HepG2 (cell line): ENCODE results near the gene BABAM2.
A peak's percentile ranks its signal among the peaks of the same experiment; 100 is the strongest.

Experiments used
- HDAC6 ChIP-seq: fragments of 200-600 bp; sonication (generic); IDR thresholded peaks from 2 replicates; pipeline ENCODE4 v1.7.0; 2017; ENCODE audit warnings: mild to moderate bottlenecking, antibody characterized with exemption, low read length, low read depth
- JUND ChIP-seq: sonication (generic); formaldehyde crosslinking; IDR thresholded peaks from 2 replicates; pipeline ENCODE4 v1.8.0; 2022; ENCODE audit warnings: mild to moderate bottlenecking, missing genetic modification reagents
- MATR3 ChIP-seq: sonication (generic); formaldehyde crosslinking; IDR thresholded peaks from 2 replicates; pipeline ENCODE4 v1.4.0; 2020; ENCODE audit warnings: missing genetic modification reagents
- MYNN ChIP-seq: sonication (generic); formaldehyde crosslinking; IDR thresholded peaks from 2 replicates; pipeline ENCODE4 v1.4.0; 2020; ENCODE audit warnings: mild to moderate bottlenecking, low read depth, missing genetic modification reagents
- NFE2L2 ChIP-seq: fragments of 150-350 bp; IDR thresholded peaks from 2 replicates; pipeline ENCODE4 v1.6.1; 2014; ENCODE audit warnings: low read length
- RAD21 ChIP-seq: fragments of 450-650 bp; formaldehyde crosslinking; IDR thresholded peaks from 2 replicates; pipeline ENCODE4 v1.5.0; 2020; ENCODE audit warnings: mild to moderate bottlenecking
- RBAK ChIP-seq: sonication (generic); formaldehyde crosslinking; IDR thresholded peaks from 2 replicates; pipeline ENCODE4 v1.5.1; 2020; ENCODE audit warnings: mild to moderate bottlenecking, missing genetic modification reagents
- SATB2 ChIP-seq: sonication (generic); formaldehyde crosslinking; IDR thresholded peaks from 2 replicates; pipeline ENCODE4 v1.5.0; 2020; ENCODE audit warnings: missing genetic modification reagents
- ZNF232 ChIP-seq: sonication (generic); formaldehyde crosslinking; IDR thresholded peaks from 2 replicates; pipeline ENCODE4 v1.4.0; 2020; ENCODE audit warnings: missing genetic modification reagents, borderline replicate concordance
- TF ChIP-seq, protein P1 (sequence below): sonication (generic); formaldehyde crosslinking; IDR thresholded peaks from 2 replicates; pipeline ENCODE4 v1.5.0; 2020; ENCODE audit warnings: mild to moderate bottlenecking, missing genetic modification reagents, moderate library complexity
- TF ChIP-seq, protein P2 (sequence below): sonication (generic); formaldehyde crosslinking; IDR thresholded peaks from 2 replicates; pipeline ENCODE4 v1.8.1; 2023; ENCODE audit warnings: mild to moderate bottlenecking, missing genetic modification reagents, borderline replicate concordance
- TF ChIP-seq, protein P3 (sequence below), 2 experiments: sonication (generic) in 1 of 2; formaldehyde crosslinking in 1 of 2; IDR thresholded peaks; 2 replicates each; pipeline versions ENCODE4 v1.5.1 to v1.6.1; 2011 to 2020; ENCODE audit warnings: borderline replicate concordance in 1 of 2, low read depth in 1 of 2, low read length in 1 of 2, mild to moderate bottlenecking in 1 of 2, missing genetic modification reagents in 1 of 2, moderate library complexity in 1 of 2
- TF ChIP-seq, protein P4 (sequence below): sonication (generic); formaldehyde crosslinking; conservative IDR thresholded peaks from 2 replicates; pipeline ENCODE4 v1.8.0; 2022; ENCODE audit warnings: mild to moderate bottlenecking, moderate library complexity, missing genetic modification reagents

DNA sequence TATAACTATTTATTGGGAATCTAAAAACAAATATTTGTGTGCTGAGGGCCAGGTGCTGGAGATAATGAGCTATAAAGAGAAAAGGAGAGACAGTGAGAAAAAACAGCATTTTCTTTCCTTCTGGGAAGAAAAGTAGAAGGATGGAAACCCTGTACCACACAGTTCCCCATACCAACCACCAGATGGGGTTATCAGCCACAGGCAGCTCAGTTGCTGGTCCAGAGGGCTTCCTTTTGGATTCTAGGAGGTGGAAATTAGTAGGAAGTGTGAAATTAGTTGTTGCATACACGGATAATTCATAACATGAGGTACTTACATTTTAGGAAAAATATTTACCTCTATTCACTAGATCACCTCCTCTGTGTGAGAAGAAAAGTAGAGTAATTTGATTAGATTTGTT lies 265.1 kb downstream of the BABAM2 start:
- TF ChIP-seq, protein P1, sequence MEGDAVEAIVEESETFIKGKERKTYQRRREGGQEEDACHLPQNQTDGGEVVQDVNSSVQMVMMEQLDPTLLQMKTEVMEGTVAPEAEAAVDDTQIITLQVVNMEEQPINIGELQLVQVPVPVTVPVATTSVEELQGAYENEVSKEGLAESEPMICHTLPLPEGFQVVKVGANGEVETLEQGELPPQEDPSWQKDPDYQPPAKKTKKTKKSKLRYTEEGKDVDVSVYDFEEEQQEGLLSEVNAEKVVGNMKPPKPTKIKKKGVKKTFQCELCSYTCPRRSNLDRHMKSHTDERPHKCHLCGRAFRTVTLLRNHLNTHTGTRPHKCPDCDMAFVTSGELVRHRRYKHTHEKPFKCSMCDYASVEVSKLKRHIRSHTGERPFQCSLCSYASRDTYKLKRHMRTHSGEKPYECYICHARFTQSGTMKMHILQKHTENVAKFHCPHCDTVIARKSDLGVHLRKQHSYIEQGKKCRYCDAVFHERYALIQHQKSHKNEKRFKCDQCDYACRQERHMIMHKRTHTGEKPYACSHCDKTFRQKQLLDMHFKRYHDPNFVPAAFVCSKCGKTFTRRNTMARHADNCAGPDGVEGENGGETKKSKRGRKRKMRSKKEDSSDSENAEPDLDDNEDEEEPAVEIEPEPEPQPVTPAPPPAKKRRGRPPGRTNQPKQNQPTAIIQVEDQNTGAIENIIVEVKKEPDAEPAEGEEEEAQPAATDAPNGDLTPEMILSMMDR (CRISPR knock-in tag): peak; percentile 61
- TF ChIP-seq RAD21 (CRISPR knock-in tag) (peak; percentile 38; the same call in 1 of the 2 replicates), MATR3 (CRISPR knock-in tag) (no peak), ZNF232 (CRISPR knock-in tag) (no peak), SATB2 (CRISPR knock-in tag) (no peak), MYNN (CRISPR knock-in tag) (no peak), JUND (CRISPR knock-in tag) (no peak), HDAC6 (no peak), NFE2L2 (no peak), RBAK (CRISPR knock-in tag) (no peak)
- TF ChIP-seq, protein P2, sequence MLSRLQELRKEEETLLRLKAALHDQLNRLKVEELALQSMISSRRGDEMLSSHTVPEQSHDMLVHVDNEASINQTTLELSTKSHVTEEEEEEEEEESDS (CRISPR knock-in tag): no peak
- TF ChIP-seq, protein P3, sequence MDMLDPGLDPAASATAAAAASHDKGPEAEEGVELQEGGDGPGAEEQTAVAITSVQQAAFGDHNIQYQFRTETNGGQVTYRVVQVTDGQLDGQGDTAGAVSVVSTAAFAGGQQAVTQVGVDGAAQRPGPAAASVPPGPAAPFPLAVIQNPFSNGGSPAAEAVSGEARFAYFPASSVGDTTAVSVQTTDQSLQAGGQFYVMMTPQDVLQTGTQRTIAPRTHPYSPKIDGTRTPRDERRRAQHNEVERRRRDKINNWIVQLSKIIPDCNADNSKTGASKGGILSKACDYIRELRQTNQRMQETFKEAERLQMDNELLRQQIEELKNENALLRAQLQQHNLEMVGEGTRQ (IDR thresholded peaks at IDR 0.05; ENCODE audit: low read depth, low read length): no peak
- TF ChIP-seq, protein P3 (CRISPR knock-in tag; IDR thresholded peaks at IDR 0.05; ENCODE audit: borderline replicate concordance): no peak
- TF ChIP-seq, protein P4, sequence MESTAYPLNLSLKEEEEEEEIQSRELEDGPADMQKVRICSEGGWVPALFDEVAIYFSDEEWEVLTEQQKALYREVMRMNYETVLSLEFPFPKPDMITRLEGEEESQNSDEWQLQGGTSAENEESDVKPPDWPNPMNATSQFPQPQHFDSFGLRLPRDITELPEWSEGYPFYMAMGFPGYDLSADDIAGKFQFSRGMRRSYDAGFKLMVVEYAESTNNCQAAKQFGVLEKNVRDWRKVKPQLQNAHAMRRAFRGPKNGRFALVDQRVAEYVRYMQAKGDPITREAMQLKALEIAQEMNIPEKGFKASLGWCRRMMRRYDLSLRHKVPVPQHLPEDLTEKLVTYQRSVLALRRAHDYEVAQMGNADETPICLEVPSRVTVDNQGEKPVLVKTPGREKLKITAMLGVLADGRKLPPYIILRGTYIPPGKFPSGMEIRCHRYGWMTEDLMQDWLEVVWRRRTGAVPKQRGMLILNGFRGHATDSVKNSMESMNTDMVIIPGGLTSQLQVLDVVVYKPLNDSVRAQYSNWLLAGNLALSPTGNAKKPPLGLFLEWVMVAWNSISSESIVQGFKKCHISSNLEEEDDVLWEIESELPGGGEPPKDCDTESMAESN: no peak
